GM21737 (cell line): Measurements from ENCODE around the gene NUMB.
"Not testable (repeated sequence)": the region's sequence is repeated elsewhere in the genome, so short reads cannot be mapped to it uniquely, and the experiment has no call there.

Source experiments
- ATAC-seq: cut with Tn5 transposase; IDR thresholded peaks from one replicate; pipeline ENCODE4 v1.9.1; 2021; ENCODE audit warnings: mild to moderate bottlenecking, moderate library complexity; ENCODE audit not compliant: unreplicated experiment

Gene NUMB

GRCh38 chr14:73365727-73366126 lies 92.6 kb downstream of the NUMB start:
- ATAC-seq, result no peak

GRCh38 chr14:73364559-73364958 lies 93.8 kb downstream of the NUMB start:
- no peak for ATAC-seq

GRCh38 chr14:73359445-73359844 lies 98.9 kb downstream of the NUMB start:
- ATAC-seq, result no peak

GRCh38 chr14:73358187-73358586 lies 100.2 kb downstream of the NUMB start:
- no peak for ATAC-seq

- not testable (repeated sequence) for ATAC-seq
These were observed 109.3 kb downstream of the NUMB start for GRCh38 chr14:73349091-73349490.

GRCh38 chr14:73344319-73344718 lies 114.0 kb downstream of the NUMB start:
- ATAC-seq, result no peak

DNA sequence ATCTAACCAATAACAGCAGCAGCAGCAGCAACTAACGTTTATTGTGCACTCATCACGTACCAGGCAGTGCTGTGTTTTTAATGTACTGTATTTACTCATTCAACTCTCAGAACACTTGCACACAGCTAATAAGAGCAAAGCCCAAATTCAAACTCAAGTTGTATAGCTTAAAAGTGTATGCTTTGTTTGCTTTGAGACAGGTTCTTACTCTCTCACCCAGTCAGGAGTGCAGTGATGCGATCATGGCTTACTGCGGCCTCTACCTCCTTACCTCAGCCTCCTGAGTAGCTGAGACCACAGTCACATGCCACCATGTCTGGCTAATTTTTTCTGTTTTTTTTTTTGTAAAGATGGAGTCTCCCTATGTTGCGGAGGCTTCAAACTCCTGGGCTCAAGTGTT lies 115.7 kb downstream of the NUMB start:
- ATAC-seq, result no peak

DNA sequence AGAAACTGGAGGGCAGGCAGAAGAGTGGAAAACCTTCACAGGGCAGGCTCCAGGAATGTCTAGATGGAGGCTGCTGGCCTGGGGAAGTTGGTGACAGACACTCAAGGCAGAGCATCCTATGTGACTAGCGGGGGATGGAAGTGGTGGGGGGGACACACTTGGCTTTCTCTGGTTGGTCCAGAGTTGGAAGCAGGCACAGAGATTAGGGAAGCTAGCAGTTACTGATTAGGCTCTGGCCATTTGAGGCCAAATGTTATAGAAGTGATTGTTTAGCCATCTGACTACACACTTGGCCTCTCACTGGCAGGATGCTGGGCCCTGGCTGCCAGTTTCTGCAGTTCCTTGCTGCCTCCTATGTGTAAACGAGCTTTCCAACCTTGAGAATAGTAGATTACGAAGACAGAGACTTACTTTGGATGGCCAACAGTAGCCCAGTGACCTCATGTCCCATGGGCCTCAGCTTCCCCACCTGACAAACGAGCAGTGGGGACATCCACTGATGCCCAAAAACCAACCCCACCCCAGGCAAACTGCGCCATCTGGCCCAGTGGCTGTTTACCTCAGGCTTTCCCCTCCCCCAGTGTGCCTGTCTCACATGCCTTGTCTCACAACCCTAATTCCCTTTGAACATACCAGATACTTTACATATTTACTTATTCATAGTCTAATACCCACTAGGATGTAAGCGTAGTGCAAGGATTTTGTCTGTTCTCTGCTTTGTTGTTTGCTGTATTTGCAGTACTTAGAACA lies 118.3 kb downstream of the NUMB start:
- ATAC-seq, result no peak

DNA sequence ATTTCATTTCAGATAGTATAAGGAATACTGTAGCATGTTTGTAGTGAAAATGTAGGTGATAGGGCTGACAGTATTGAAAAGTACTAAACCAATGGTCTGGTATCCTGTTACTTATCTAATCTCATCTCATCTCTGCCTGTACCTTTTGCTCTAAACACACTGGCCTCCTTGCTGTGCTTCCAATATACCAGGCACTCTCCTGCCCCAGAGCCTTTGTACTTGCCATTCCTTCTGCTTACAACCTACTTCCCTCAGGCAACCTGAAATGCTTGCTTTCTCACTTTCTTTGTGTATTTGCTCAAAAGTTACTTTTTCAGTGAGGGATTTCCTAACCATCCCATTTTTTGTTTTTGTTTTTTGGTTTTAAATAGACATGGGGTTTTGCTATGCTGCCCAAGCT lies 119.1 kb downstream of the NUMB start:
- no peak for ATAC-seq

- ATAC-seq, result no peak
These were observed 119.8 kb downstream of the NUMB start for GRCh38 chr14:73338551-73338950.

- no peak for ATAC-seq
These were observed 125.3 kb downstream of the NUMB start for GRCh38 chr14:73333031-73333430.

GRCh38 chr14:73325630-73326299 lies 132.6 kb downstream of the NUMB start:
- no peak for ATAC-seq

GRCh38 chr14:73325063-73325462 lies 133.3 kb downstream of the NUMB start:
- no peak for ATAC-seq

DNA sequence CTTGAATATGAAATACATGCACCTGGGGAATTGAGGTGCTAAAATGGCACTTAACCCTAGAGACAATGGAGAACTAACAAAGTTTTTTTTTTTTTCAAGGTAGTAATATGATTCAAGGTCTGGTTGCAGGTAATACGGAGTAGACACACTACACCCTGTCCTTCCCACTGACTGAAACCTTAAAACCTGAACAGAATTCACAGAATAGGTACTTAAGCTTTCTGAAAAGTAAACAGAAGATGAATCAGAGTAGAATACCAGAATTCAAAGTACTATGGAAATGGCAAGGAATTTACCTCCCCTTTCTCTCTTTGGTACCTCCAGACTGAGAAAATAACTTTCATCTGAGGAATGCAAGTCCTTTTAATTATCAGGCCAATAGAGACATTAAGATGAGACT lies 133.8 kb downstream of the NUMB start:
- no peak for ATAC-seq

- ATAC-seq, result no peak
These were observed 134.4 kb downstream of the NUMB start for GRCh38 chr14:73323896-73324399.

DNA sequence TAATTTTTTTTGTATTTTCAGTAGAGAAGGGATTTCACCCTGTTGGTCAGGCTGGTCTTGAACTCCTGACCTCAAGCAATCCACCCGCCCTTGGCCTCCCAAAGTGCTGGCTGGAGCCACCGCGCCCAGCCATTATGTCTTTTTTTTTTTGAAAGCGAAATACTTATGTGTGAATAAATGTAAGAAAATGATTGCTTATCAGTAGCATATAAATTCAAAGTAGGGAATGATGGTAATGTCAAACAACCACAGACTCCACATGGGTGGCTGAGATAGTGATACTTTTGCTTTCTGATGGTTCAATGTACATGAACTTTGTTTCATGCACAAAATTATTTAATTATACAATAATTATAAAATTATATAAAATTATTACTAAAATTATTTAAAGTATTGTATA lies 145.2 kb downstream of the NUMB start:
- ATAC-seq, result no peak

DNA sequence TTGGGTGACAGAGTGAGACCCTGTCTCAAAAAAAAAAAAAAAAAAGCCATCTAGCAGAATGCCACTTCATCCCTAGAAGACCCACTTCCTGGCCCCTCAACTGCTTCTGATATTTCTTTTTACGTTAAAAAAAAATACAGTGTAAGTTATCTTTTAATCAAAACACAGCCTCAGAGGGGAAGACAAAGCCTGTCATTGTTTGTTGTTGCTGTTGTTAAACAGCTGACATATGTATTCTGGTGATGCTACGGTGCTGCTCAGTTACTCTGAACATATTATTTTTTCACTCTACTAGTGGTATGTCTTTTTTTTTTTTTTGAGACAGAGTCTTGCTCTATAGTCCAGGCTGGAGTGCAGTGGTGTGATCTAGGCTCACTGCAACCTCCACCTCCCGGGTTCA lies 145.7 kb downstream of the NUMB start:
- ATAC-seq, result no peak

- no peak for ATAC-seq
These were observed 146.7 kb downstream of the NUMB start for GRCh38 chr14:73311708-73312030.

GRCh38 chr14:73309207-73309606 lies 149.1 kb downstream of the NUMB start:
- not testable (repeated sequence) for ATAC-seq

GRCh38 chr14:73307261-73307660 lies 151.1 kb downstream of the NUMB start:
- no peak for ATAC-seq

- no peak for ATAC-seq
These were observed 152.8 kb downstream of the NUMB start for GRCh38 chr14:73305499-73305898.

GRCh38 chr14:73295198-73295796 lies 163.0 kb downstream of the NUMB start:
- ATAC-seq, result no peak
